GM19351 (cell line): Measurements from ENCODE around the gene DES.

Experiments used
- ATAC-seq: cut with Tn5 transposase; IDR thresholded peaks from one replicate; pipeline ENCODE4 v1.9.1; 2021; ENCODE audit warnings: mild to moderate bottlenecking, moderate library complexity; ENCODE audit not compliant: unreplicated experiment

DES gene

GRCh38 chr2:219452361-219453317 is 34.5 kb downstream of the DES start:
- ATAC-seq, result no peak

GRCh38 chr2:219453671-219454590 is 35.8 kb downstream of the DES start:
- ATAC-seq, result no peak

- no peak for ATAC-seq
Observed at GRCh38 chr2:219455581-219455980, 37.4 kb downstream of the DES start.

- ATAC-seq, result peak; percentile 65
Observed at GRCh38 chr2:219457784-219458369, 39.7 kb downstream of the DES start.

- ATAC-seq, result no peak
Observed at GRCh38 chr2:219458996-219459395, 40.8 kb downstream of the DES start.

GRCh38 chr2:219459460-219460311 is 41.5 kb downstream of the DES start:
- ATAC-seq, result peak; percentile 82

GRCh38 chr2:219460424-219460926 is 42.3 kb downstream of the DES start:
- no peak for ATAC-seq

GRCh38 chr2:219461047-219461514 is 42.9 kb downstream of the DES start:
- ATAC-seq, result no peak

GRCh38 chr2:219461669-219462068 is 43.5 kb downstream of the DES start:
- no peak for ATAC-seq

GRCh38 chr2:219462349-219462748 is 44.2 kb downstream of the DES start:
- ATAC-seq, result no peak

- ATAC-seq, result no peak
Observed at GRCh38 chr2:219464286-219465032, 46.3 kb downstream of the DES start.

GRCh38 chr2:219465659-219466561 is 47.7 kb downstream of the DES start:
- no peak for ATAC-seq

- ATAC-seq, result no peak
Observed at GRCh38 chr2:219466816-219467735, 48.9 kb downstream of the DES start.

- no peak for ATAC-seq
Observed at GRCh38 chr2:219467736-219468075, 49.5 kb downstream of the DES start.

GRCh38 chr2:219468410-219469185 is 50.4 kb downstream of the DES start:
- ATAC-seq, result no peak

- no peak for ATAC-seq
Observed at GRCh38 chr2:219469186-219469724, 51.1 kb downstream of the DES start.
